ENCODE data around the gene PTPRC. TPM values are rescaled to one million over a fixed set of nuclear protein-coding genes. Genes with fewer than 3 reads are reported as not detected.
A peak's percentile ranks its signal among the peaks of the same experiment; 100 is the strongest.

Gene PTPRC, protein sequence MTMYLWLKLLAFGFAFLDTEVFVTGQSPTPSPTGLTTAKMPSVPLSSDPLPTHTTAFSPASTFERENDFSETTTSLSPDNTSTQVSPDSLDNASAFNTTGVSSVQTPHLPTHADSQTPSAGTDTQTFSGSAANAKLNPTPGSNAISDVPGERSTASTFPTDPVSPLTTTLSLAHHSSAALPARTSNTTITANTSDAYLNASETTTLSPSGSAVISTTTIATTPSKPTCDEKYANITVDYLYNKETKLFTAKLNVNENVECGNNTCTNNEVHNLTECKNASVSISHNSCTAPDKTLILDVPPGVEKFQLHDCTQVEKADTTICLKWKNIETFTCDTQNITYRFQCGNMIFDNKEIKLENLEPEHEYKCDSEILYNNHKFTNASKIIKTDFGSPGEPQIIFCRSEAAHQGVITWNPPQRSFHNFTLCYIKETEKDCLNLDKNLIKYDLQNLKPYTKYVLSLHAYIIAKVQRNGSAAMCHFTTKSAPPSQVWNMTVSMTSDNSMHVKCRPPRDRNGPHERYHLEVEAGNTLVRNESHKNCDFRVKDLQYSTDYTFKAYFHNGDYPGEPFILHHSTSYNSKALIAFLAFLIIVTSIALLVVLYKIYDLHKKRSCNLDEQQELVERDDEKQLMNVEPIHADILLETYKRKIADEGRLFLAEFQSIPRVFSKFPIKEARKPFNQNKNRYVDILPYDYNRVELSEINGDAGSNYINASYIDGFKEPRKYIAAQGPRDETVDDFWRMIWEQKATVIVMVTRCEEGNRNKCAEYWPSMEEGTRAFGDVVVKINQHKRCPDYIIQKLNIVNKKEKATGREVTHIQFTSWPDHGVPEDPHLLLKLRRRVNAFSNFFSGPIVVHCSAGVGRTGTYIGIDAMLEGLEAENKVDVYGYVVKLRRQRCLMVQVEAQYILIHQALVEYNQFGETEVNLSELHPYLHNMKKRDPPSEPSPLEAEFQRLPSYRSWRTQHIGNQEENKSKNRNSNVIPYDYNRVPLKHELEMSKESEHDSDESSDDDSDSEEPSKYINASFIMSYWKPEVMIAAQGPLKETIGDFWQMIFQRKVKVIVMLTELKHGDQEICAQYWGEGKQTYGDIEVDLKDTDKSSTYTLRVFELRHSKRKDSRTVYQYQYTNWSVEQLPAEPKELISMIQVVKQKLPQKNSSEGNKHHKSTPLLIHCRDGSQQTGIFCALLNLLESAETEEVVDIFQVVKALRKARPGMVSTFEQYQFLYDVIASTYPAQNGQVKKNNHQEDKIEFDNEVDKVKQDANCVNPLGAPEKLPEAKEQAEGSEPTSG (N-terminal part only)
- total RNA-seq = 10 to 100 TPM; 22.0 to 36.0 (median 35.7) TPM

DNA sequence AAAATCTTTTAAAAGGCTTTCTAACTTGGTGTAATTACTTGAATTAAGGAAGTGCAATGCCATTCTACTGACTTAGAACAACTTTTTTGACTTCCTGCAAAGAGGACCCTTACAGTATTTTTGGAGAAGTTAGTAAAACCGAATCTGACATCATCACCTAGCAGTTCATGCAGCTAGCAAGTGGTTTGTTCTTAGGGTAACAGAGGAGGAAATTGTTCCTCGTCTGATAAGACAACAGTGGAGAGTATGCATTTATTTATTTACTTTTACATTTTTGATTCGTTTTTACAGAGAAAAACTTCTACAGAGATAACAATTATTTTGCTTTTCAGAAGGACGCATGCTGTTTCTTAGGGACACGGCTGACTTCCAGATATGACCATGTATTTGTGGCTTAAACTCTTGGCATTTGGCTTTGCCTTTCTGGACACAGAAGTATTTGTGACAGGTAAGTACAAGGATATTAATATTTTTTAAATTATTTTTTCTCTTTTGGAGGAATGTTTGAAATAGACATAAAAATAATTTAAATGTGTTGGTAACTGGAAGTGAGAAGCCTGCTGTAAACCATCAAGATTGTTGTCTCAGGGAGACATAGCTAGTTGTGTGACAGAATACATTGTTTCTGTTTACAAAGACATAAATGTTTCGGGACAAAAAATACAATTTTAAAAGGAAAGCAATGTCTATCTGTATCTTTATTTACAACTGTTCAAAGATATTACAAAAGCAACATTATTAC is at the start of gene PTPRC:
Gene PTPRC, plus strand, starts transcription at position 147 of the 742 bp plus-strand sequence. Its CDS starts 229 bp downstream, at position 376.
- Histone ChIP-seq H3K9me3 (no peaks in the 10 kb centered on the region), H3K36me3 (no peaks in the 10 kb centered on the region), H3K4me1 (no peaks in the 10 kb centered on the region), H3K27ac (no peak within 1 kb of the TSS), H3K4me3 (peak within 1 kb of the TSS; percentile 10 to 25 (median 15)), H3K27me3 (no peaks in the 10 kb centered on the region)
- intact Hi-C loops (cut with DNase I; ENCODE audit: low total_unique reads) = no loop called here
- no peak for DNase-seq (ENCODE audit: low spot score in 2 of 2)
- no peak for TF ChIP-seq POLR2A (IDR thresholded peaks at IDR 0.05)
- TF ChIP-seq, protein P1, sequence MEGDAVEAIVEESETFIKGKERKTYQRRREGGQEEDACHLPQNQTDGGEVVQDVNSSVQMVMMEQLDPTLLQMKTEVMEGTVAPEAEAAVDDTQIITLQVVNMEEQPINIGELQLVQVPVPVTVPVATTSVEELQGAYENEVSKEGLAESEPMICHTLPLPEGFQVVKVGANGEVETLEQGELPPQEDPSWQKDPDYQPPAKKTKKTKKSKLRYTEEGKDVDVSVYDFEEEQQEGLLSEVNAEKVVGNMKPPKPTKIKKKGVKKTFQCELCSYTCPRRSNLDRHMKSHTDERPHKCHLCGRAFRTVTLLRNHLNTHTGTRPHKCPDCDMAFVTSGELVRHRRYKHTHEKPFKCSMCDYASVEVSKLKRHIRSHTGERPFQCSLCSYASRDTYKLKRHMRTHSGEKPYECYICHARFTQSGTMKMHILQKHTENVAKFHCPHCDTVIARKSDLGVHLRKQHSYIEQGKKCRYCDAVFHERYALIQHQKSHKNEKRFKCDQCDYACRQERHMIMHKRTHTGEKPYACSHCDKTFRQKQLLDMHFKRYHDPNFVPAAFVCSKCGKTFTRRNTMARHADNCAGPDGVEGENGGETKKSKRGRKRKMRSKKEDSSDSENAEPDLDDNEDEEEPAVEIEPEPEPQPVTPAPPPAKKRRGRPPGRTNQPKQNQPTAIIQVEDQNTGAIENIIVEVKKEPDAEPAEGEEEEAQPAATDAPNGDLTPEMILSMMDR (IDR thresholded peaks at IDR 0.05) = no peak
- TF ChIP-seq POLR2AphosphoS5 (IDR thresholded peaks at IDR 0.05) = no peak

DNA sequence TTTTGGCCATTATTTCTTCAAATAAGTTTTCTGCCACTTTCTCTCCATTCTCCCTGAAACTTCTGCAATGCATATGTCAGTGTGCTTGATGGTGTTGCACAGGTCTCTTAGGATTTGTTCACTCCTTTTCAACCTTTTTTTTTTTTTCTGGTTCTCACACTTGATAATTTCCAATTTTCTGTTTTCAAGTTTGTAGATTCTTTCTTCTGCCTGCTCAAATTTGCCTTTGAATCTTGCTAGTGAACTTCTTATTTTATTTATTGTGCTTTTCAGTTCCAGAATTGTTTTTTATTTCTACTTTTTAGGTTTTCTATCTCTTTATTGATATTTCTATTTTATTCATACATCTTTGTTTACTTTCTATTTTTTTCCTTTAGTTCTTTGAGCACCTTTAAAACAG is 48.4 kb upstream of the PTPRC start:
- H3K27me3 ChIP-seq = no peaks in the 10 kb centered on the region
- H3K4me3 ChIP-seq = no peak overlapping the region
- no peak for TF ChIP-seq POLR2A (IDR thresholded peaks at IDR 0.05)
- no peak for TF ChIP-seq POLR2AphosphoS5 (IDR thresholded peaks at IDR 0.05)
- TF ChIP-seq, protein P1 (IDR thresholded peaks at IDR 0.05) = no peak
- no peak overlapping the region for H3K27ac ChIP-seq
- no peak for DNase-seq (ENCODE audit: low spot score in 2 of 2)
- H3K36me3 ChIP-seq = no peaks in the 10 kb centered on the region
- no peaks in the 10 kb centered on the region for H3K4me1 ChIP-seq
- peaks cover 0 to 21% of the 10 kb centered on the region in 2 donors for H3K9me3 ChIP-seq
- intact Hi-C loops (cut with DNase I; ENCODE audit: low total_unique reads) = no loop called here

DNA sequence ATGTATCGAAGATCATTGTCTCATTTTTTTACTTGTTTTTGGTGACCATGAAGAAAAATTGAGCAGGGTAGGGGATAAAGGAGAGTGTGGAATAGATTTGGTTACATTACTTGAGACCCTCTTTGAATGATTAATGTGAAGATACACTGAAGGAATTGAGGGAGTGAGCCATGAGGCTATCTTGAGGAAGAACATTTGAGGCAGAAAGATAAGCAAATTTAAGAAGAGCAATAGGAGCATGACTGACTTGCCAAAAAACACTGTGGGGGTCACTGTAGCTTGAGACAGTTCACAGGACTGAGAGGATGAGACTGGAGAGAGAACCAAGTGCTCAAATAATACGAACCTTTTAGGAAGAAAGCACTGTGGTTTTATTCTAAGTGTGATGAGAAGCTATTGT is 43.1 kb upstream of the PTPRC start:
- Histone ChIP-seq H3K36me3 (no peaks in the 10 kb centered on the region), H3K4me1 (no peaks in the 10 kb centered on the region), H3K4me3 (no peak overlapping the region), H3K27me3 (no peaks in the 10 kb centered on the region), H3K27ac (no peak overlapping the region), H3K9me3 (peaks cover 0 to 5% of the 10 kb centered on the region in 2 donors)
- TF ChIP-seq POLR2A (IDR thresholded peaks at IDR 0.05) (no peak), POLR2AphosphoS5 (IDR thresholded peaks at IDR 0.05) (no peak)
- TF ChIP-seq, protein P1 (IDR thresholded peaks at IDR 0.05) = no peak
- intact Hi-C loops (cut with DNase I; ENCODE audit: low total_unique reads) = no loop called here
- DNase-seq (ENCODE audit: low spot score in 2 of 2) = no peak

DNA sequence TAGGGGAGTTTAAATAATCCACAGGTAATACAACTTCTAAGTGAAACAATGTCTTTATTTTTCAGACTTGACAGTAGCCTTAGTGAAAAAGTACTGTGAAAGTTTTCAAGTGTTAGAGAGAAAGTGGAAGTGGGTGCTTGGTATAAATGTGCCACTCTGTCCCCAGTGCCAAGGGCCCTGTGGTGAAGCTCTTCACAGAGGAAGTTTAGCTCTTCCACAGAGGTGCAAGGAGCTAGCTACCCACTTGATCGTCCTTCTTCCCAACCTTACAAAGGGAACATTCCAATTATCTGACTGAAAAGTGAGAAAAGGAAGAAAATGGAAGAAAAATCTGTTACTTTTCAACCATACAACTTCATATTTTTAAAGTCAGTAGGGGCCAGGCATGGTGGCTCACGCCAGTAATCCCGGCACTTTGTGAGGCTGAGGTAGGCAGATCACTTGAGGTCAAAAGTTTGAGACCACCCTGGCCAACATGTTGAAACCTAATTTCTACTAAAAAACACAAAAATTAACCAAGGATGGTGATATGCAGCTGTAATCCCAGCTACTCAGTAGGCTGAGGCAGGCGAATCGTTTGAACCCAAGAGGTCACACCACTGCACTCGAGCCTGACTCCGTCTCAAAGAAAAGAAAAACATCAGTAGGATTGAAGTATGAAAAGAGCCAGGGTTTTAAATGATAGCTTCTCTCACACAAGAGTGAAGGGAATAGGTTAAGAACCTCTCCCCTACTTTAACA is 41.0 kb upstream of the PTPRC start:
- TF ChIP-seq POLR2A (IDR thresholded peaks at IDR 0.05) (no peak), POLR2AphosphoS5 (IDR thresholded peaks at IDR 0.05) (no peak)
- TF ChIP-seq, protein P1 (IDR thresholded peaks at IDR 0.05) = no peak
- no peak for DNase-seq (ENCODE audit: low spot score in 2 of 2)
- no peak overlapping the region for H3K27ac ChIP-seq

More for the DNA sequence above, 41.0 kb upstream of the PTPRC start:
- no peak overlapping the region for H3K4me3 ChIP-seq
- no peaks in the 10 kb centered on the region for H3K4me1 ChIP-seq
- no peaks in the 10 kb centered on the region for H3K9me3 ChIP-seq
- no peaks in the 10 kb centered on the region for H3K27me3 ChIP-seq
- intact Hi-C loops (cut with DNase I; ENCODE audit: low total_unique reads) = no loop called here
- no peaks in the 10 kb centered on the region for H3K36me3 ChIP-seq
